NOMO-1 treated with dmso at 0.1 percent for 144 hours (cell line): Measurements from ENCODE around the gene HOXB3.

ENCODE experiments used
- DNase-seq: peaks from one replicate; lab custom pipeline; 2025; ENCODE audit not compliant: unreplicated experiment; lab: John Stamatoyannopoulos, UW

Gene HOXB3

GRCh38 chr17:48559122-48559839 lies 30.8 kb downstream of the HOXB3 start:
- no peak for DNase-seq

- DNase-seq, result no peak
Measured at GRCh38 chr17:48558831-48559121, 31.3 kb downstream of the HOXB3 start.

- DNase-seq, result no peak
Measured at GRCh38 chr17:48558057-48558830, 31.8 kb downstream of the HOXB3 start.

- DNase-seq, result no peak
Measured at GRCh38 chr17:48556576-48557401, 33.3 kb downstream of the HOXB3 start.

GRCh38 chr17:48556229-48556575 lies 33.8 kb downstream of the HOXB3 start:
- no peak for DNase-seq

GRCh38 chr17:48555258-48556228 lies 34.5 kb downstream of the HOXB3 start:
- no peak for DNase-seq

GRCh38 chr17:48554412-48555257 lies 35.4 kb downstream of the HOXB3 start:
- DNase-seq, result no peak

GRCh38 chr17:48553826-48554225 lies 36.2 kb downstream of the HOXB3 start:
- DNase-seq, result no peak

- DNase-seq, result no peak
Measured at GRCh38 chr17:48553190-48553547, 36.9 kb downstream of the HOXB3 start.

GRCh38 chr17:48552466-48553189 lies 37.4 kb downstream of the HOXB3 start:
- DNase-seq, result no peak

GRCh38 chr17:48551596-48552465 lies 38.2 kb downstream of the HOXB3 start:
- no peak for DNase-seq

- no peak for DNase-seq
Measured at GRCh38 chr17:48551214-48551555, 38.9 kb downstream of the HOXB3 start.

- DNase-seq, result no peak
Measured at GRCh38 chr17:48550502-48551213, 39.4 kb downstream of the HOXB3 start.

- no peak for DNase-seq
Measured at GRCh38 chr17:48549914-48550501, 40.0 kb downstream of the HOXB3 start.

- DNase-seq, result no peak
Measured at GRCh38 chr17:48549281-48549630, 40.8 kb downstream of the HOXB3 start.

GRCh38 chr17:48548523-48549280 lies 41.3 kb downstream of the HOXB3 start:
- DNase-seq, result no peak
